SU-DHL-6 (cell line): ENCODE data around the gene SPNS2.
A peak's percentile ranks its signal among the peaks of the same experiment; 100 is the strongest.

ENCODE experiments used
- H2AFZ ChIP-seq: fragments of 200-600 bp; sonication (generic); 2 replicates; pipeline ENCODE4 v1.6.1; 2014; ENCODE audit warnings: low read depth, mild to moderate bottlenecking, moderate library complexity, mixed read lengths, antibody characterized with exemption, low read length; ENCODE audit not compliant: severe bottlenecking
- H3F3A ChIP-seq: fragments of 200-600 bp; shearing (Covaris generic); 2 replicates; pipeline ENCODE4 v1.6.0; 2016; ENCODE audit warnings: antibody characterized with exemption, mild to moderate bottlenecking; ENCODE audit not compliant: insufficient read depth
- H3K27ac ChIP-seq: fragments of 200-600 bp; sonication (generic); 2 replicates; pipeline ENCODE4 v1.5.1; 2016; ENCODE audit warnings: low read depth, mild to moderate bottlenecking, low read length, moderate library complexity, mixed read lengths
- H3K27me3 ChIP-seq: fragments of 200-600 bp; sonication (generic), shearing (Covaris generic); 2 replicates; pipeline ENCODE4 v1.6.0; 2014; ENCODE audit warnings: mild to moderate bottlenecking, low read length
- H3K36me3 ChIP-seq: fragments of 200-600 bp; sonication (generic); 2 replicates; pipeline ENCODE4 v1.6.1; 2014; ENCODE audit warnings: mild to moderate bottlenecking, low read length, mixed read lengths
- H3K4me2 ChIP-seq: fragments of 300-600, 200-600 bp; shearing (Covaris generic), sonication (generic); 2 replicates; pipeline ENCODE4 v1.6.0; 2014; ENCODE audit warnings: low read length, low read depth, mild to moderate bottlenecking; ENCODE audit not compliant: poor library complexity, severe bottlenecking
- H3K4me3 ChIP-seq: fragments of 200-600 bp; sonication (generic); 2 replicates; pipeline ENCODE4 v1.5.1; 2014; ENCODE audit warnings: antibody characterized with exemption, low read length, mild to moderate bottlenecking, mixed read lengths; ENCODE audit not compliant: insufficient read depth, poor library complexity, severe bottlenecking
- H3K79me2 ChIP-seq: fragments of 200-600 bp; sonication (generic); 2 replicates; pipeline ENCODE4 v1.6.1; 2014; ENCODE audit warnings: mild to moderate bottlenecking, low read length, moderate library complexity; ENCODE audit not compliant: insufficient read depth
- H3K9ac ChIP-seq: fragments of 200-600 bp; sonication (generic); 2 replicates; pipeline ENCODE4 v1.7.0; 2014; ENCODE audit warnings: mild to moderate bottlenecking, low read length
- H3K9me2 ChIP-seq: fragments of 200-600 bp; sonication (generic); replicated peaks from 2 replicates; pipeline ENCODE4 v1.6.1; 2014; ENCODE audit warnings: low read length; ENCODE audit not compliant: insufficient read depth
- H3K9me3 ChIP-seq: fragments of 200-600 bp; sonication (generic); 2 replicates; pipeline ENCODE4 v1.6.1; 2014; ENCODE audit warnings: low read length, mixed read lengths; ENCODE audit not compliant: insufficient read depth
- H4K20me1 ChIP-seq: fragments of 200-600 bp; sonication (generic); 2 replicates; pipeline ENCODE4 v1.6.1; 2014; ENCODE audit warnings: low read depth, mild to moderate bottlenecking, antibody characterized with exemption, low read length, moderate library complexity, mixed read lengths
- CTCF ChIP-seq: fragments of 200-600 bp; sonication (generic); IDR thresholded peaks from one replicate; pipeline ENCODE4 v1.5.1; 2017; ENCODE audit warnings: antibody characterized with exemption, mild to moderate bottlenecking, low read length, moderate library complexity; ENCODE audit not compliant: insufficient read depth, poor library complexity, severe bottlenecking
- EZH2phosphoT487 ChIP-seq: fragments of 200-600 bp; sonication (generic), shearing (Covaris generic); conservative IDR thresholded peaks from 2 replicates; pipeline ENCODE4 v1.6.1; 2018; ENCODE audit warnings: mild to moderate bottlenecking, antibody characterized with exemption, low read length, moderate library complexity, mixed read lengths

SPNS2 gene

GRCh38 chr17:4538236-4539002 lies 39.7 kb downstream of the SPNS2 start:
- H2AFZ ChIP-seq: no peak overlapping the region
- peaks cover 7% of the 10 kb centered on the region; the same call in 1 of the 2 replicates for H3F3A ChIP-seq
- H4K20me1 ChIP-seq: no peaks in the 10 kb centered on the region
- H3K36me3 ChIP-seq: no peaks in the 10 kb centered on the region; the same call in 1 of the 2 replicates
- H3K27me3 ChIP-seq: no peaks in the 10 kb centered on the region
- no peak overlapping the region for H3K9ac ChIP-seq
- H3K4me2 ChIP-seq: no peak overlapping the region
- H3K79me2 ChIP-seq: no peaks in the 10 kb centered on the region
- no peak for TF ChIP-seq EZH2phosphoT487
- TF ChIP-seq CTCF: no peak
- H3K27ac ChIP-seq: no peak overlapping the region
- no peaks in the 10 kb centered on the region for H3K9me3 ChIP-seq
- no peaks in the 10 kb centered on the region for H3K9me2 ChIP-seq
- H3K4me3 ChIP-seq: no peak overlapping the region

- Histone ChIP-seq H3F3A (peaks cover 7% of the 10 kb centered on the region; the same call in 1 of the 2 replicates), H3K27ac (no peak overlapping the region), H3K9me2 (no peaks in the 10 kb centered on the region), H2AFZ (no peak overlapping the region), H3K4me2 (no peak overlapping the region), H3K79me2 (no peaks in the 10 kb centered on the region), H4K20me1 (no peaks in the 10 kb centered on the region), H3K4me3 (no peak overlapping the region), H3K9me3 (no peaks in the 10 kb centered on the region), H3K36me3 (no peaks in the 10 kb centered on the region; the same call in 1 of the 2 replicates), H3K27me3 (no peaks in the 10 kb centered on the region), H3K9ac (no peak overlapping the region)
- TF ChIP-seq EZH2phosphoT487: no peak
Observed at GRCh38 chr17:4539025-4539424, 40.3 kb downstream of the SPNS2 start.

- H4K20me1 ChIP-seq: no peaks in the 10 kb centered on the region
- no peak overlapping the region for H3K27ac ChIP-seq
- H3K36me3 ChIP-seq: no peaks in the 10 kb centered on the region; the same call in 1 of the 2 replicates
- no peaks in the 10 kb centered on the region for H3K9me2 ChIP-seq
- TF ChIP-seq CTCF (no peak), EZH2phosphoT487 (no peak)
- H2AFZ ChIP-seq: no peak overlapping the region
- no peak overlapping the region for H3K4me3 ChIP-seq
- no peaks in the 10 kb centered on the region for H3K9me3 ChIP-seq
- H3K4me2 ChIP-seq: no peak overlapping the region
- no peaks in the 10 kb centered on the region for H3K79me2 ChIP-seq
- no peak overlapping the region for H3K9ac ChIP-seq
- H3F3A ChIP-seq: peaks cover 7% of the 10 kb centered on the region; the same call in 1 of the 2 replicates
- no peaks in the 10 kb centered on the region for H3K27me3 ChIP-seq
Observed at GRCh38 chr17:4539576-4540223, 41.0 kb downstream of the SPNS2 start.

GRCh38 chr17:4540224-4540651 lies 41.6 kb downstream of the SPNS2 start:
- no peaks in the 10 kb centered on the region; the same call in 1 of the 2 replicates for H3K36me3 ChIP-seq

More at GRCh38 chr17:4540224-4540651, 41.6 kb downstream of the SPNS2 start:
- Histone ChIP-seq H4K20me1 (no peaks in the 10 kb centered on the region), H3K4me2 (no peak overlapping the region), H3K9ac (no peak overlapping the region), H3K27ac (no peak overlapping the region), H2AFZ (no peak overlapping the region), H3K27me3 (no peaks in the 10 kb centered on the region), H3K9me2 (no peaks in the 10 kb centered on the region), H3K79me2 (no peaks in the 10 kb centered on the region), H3F3A (peaks cover 7% of the 10 kb centered on the region; the same call in 1 of the 2 replicates), H3K9me3 (no peaks in the 10 kb centered on the region), H3K4me3 (no peak overlapping the region)
- TF ChIP-seq EZH2phosphoT487 (no peak), CTCF (peak; percentile 18)
